A673 (cell line): ENCODE measurements around the gene MGMT.

Experiments used
- EZH2 ChIP-seq: fragments of 200-600 bp; sonication (generic); IDR thresholded peaks from 2 replicates; pipeline ENCODE4 v1.6.1; 2017; ENCODE audit warnings: borderline replicate concordance, low read depth, mild to moderate bottlenecking, mixed read lengths, antibody characterized with exemption, low read length; ENCODE audit not compliant: poor library complexity, severe bottlenecking
- TF ChIP-seq, protein P1 (sequence below): fragments of 300-800, 200-600 bp; sonication (generic); conservative IDR thresholded peaks from 2 replicates; pipeline ENCODE4 v1.5.1; 2017; ENCODE audit warnings: low read depth, mild to moderate bottlenecking, antibody characterized with exemption, low read length, moderate library complexity, mixed read lengths

DNA sequence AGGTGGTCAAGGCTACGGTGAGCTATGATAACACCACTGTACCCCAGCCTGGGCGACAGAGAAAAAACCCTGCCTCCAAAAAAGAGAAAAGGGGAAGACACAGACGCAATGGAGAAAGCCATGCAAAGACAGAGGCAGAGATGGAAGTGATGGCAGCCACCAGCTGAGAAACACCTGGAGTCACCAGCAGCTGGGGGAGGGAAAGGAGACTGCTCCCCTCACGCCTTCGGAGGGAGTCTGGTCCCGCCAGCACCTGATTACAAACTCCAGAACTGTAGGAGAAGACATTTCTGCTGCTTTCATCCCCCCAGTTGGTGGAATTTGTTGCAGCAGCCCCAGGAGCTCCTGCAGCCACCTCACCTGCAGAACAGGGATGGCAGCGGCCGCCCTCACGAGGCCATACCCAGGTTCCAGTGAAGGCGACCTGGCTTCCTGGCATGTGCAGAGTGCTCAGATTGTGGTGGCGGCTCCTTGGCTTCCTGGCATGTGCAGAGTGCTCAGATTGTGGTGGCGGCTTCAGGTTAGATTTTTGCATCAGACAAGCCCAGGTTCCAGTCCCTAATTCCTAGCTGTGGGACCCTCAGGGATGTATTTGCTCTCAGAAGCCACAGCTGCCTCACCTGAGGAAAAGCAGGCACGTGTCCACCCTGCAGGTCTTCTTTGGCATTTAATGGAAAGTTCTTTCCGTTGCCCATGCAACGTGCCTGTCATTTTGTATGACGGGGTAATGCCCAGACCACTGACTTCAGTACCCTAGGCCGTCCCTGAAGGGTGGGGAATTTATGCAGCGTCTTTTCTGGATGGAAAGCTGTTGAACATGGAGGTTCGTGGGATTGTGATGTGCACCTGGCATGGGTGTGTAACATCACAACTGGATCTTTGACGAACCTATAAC, 314.1 kb downstream of the MGMT start:
- TF ChIP-seq, protein P1, sequence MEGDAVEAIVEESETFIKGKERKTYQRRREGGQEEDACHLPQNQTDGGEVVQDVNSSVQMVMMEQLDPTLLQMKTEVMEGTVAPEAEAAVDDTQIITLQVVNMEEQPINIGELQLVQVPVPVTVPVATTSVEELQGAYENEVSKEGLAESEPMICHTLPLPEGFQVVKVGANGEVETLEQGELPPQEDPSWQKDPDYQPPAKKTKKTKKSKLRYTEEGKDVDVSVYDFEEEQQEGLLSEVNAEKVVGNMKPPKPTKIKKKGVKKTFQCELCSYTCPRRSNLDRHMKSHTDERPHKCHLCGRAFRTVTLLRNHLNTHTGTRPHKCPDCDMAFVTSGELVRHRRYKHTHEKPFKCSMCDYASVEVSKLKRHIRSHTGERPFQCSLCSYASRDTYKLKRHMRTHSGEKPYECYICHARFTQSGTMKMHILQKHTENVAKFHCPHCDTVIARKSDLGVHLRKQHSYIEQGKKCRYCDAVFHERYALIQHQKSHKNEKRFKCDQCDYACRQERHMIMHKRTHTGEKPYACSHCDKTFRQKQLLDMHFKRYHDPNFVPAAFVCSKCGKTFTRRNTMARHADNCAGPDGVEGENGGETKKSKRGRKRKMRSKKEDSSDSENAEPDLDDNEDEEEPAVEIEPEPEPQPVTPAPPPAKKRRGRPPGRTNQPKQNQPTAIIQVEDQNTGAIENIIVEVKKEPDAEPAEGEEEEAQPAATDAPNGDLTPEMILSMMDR = no peak
- TF ChIP-seq EZH2 = no peak
